NCI-H128 (cell line): ENCODE measurements around the gene TRHDE.

Source experiments
- DNase-seq: peaks from one replicate; lab custom pipeline; 2025; ENCODE audit not compliant: unreplicated experiment; lab: John Stamatoyannopoulos, UW

TRHDE gene

DNA sequence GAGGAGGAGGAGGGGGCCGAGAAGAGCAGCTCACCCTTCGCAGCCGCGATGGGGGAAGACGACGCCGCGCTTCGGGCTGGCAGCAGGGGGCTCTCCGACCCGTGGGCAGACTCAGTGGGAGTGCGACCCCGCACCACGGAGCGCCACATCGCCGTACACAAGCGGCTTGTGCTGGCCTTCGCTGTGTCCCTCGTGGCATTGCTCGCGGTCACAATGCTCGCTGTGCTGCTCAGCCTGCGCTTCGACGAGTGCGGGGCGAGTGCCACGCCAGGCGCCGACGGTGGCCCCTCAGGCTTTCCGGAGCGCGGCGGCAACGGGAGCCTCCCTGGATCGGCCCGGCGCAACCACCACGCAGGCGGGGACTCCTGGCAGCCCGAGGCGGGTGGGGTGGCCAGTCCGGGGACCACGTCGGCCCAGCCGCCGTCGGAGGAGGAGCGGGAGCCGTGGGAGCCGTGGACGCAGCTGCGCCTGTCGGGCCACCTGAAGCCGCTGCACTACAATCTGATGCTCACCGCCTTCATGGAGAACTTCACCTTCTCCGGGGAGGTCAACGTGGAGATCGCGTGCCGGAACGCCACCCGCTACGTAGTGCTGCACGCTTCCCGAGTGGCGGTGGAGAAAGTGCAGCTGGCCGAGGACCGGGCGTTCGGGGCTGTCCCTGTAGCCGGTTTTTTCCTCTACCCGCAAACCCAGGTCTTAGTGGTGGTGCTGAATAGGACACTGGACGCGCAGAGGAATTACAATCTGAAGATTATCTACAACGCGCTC, 745 bp downstream of the TRHDE start:
- DNase-seq: no peak

DNA sequence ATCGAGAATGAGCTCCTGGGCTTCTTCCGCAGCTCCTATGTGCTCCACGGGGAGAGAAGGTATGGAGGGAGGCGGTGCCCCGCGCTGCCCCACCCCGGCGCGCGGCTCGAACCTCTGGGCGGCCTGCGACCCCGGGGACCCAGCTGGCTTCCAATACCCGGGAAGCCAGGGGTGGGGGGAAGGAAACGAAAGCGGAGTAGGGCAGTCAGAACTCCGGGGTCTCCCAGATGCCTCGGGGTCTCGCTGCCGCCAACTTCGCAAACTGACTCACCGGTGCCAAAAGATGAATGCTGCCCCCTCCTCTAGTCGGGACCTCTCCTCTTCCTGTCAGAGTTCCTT, 1.3 kb downstream of the TRHDE start:
- no peak for DNase-seq

DNA sequence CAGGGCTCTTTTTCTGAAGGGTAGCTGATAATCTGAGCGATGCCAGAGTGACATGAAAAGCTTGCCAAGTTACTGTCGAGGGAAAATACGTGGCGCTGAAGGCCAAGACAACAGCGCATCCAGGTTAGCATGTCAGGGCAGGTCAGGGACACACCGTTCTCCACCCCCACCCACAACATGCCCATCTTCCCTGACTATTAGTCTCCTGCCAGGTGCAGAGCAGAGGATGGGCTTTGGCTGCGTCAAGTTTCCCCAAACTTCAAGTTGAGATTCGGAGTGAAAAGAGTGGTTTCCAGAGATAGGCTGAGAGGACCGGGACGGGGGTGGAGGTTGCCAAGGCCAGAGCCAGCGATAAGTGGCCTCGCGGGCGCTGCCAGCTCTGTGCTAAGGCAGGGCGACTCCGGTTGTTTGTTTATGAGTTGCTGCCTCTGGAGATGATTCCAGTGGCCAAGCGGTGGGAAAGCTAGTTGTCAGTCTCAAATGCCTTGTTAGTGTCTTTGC, 1.7 kb downstream of the TRHDE start:
- DNase-seq: no peak

- no peak for DNase-seq
These were observed 2.8 kb downstream of the TRHDE start for GRCh38 chr12:72274931-72275330.

DNA sequence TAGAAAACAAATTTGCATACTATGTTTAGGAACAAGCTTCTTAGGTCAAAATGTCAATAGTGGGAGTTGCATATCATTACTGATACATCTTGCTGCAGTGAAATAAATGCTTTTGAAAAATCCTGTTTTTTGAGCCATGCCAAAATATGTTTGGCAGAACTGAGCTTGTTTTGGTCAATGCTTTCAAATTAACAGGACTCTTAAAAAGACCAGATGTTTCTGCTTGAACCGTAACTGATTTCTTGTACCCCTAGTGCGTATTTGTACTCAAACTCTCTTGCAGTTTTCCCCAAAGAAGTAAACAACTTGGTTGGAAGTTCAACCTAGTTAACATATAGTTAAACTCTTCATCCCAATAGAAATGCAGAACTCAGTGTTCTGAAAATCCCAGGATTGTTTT, 3.4 kb downstream of the TRHDE start:
- no peak for DNase-seq

GRCh38 chr12:72276181-72276805, 4.1 kb downstream of the TRHDE start:
- no peak for DNase-seq

- DNase-seq: no peak
These were observed 5.2 kb downstream of the TRHDE start for GRCh38 chr12:72277415-72277814.

GRCh38 chr12:72278894-72279293, 6.7 kb downstream of the TRHDE start:
- no peak for DNase-seq

DNA sequence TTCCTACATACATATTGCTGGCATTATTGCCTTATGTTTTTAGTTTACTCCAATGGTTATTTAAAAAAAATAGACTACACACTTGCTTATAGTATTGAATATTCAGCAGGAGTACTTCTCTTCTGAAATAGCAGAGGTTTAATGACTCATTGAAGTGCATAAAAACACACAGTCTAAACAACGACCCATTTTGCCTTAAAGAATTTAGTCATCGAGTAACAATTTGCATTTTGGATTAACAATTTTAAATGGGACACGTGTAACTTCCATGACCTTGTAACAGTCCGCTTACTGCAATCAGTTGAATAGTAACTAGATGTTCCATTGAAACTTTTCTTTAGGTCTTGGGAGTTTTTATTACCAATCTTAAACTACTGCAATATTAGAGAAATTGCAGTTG, 9.0 kb downstream of the TRHDE start:
- DNase-seq: no peak

GRCh38 chr12:72282721-72283120, 10.6 kb downstream of the TRHDE start:
- DNase-seq: no peak

- no peak for DNase-seq
These were observed 13.7 kb downstream of the TRHDE start for GRCh38 chr12:72285861-72286260.

- no peak for DNase-seq
These were observed 14.4 kb downstream of the TRHDE start for GRCh38 chr12:72286526-72286925.

DNA sequence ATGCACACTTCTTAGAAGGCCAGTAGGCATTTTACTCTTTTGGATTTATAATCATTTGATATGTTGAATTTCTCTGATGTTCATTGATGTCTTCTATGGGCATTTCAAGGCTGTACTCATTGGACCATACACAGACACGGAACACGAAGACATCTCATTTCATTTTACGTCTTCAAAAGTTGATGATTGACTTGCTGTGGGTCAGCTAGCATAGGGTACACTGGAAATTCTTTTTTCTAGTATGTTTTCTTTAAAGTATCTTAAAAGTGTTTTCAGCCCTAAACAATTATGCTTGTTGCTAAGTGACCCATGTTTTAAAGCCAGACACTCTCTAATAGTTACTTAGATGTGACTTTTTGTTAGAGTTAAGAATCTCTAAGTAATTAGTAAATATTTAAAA, 16.3 kb downstream of the TRHDE start:
- DNase-seq: no peak

- no peak for DNase-seq
These were observed 16.7 kb downstream of the TRHDE start for GRCh38 chr12:72288911-72289310.

- DNase-seq: no peak
These were observed 17.5 kb downstream of the TRHDE start for GRCh38 chr12:72289633-72290032.

DNA sequence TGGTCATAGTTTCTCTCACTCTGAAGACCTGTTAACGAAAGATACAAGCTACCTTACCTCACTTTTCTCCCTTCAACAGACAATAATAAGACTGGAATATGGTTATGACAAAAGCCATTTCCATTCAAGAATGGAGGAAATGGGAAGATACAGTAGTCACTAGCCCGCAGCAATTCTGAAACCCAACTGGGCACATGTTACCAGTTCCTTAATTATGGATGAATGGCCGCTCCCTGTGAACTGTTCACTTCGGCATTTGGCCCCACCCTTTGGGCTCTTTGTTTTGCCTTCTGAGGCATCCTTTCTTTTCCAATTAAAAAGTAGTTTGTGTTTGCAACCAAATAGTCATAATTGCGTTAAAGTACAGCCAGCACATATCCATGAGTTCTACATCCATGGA, 19.0 kb downstream of the TRHDE start:
- no peak for DNase-seq

GRCh38 chr12:72293701-72294100, 21.5 kb downstream of the TRHDE start:
- no peak for DNase-seq

GRCh38 chr12:72295101-72295500, 22.9 kb downstream of the TRHDE start:
- no peak for DNase-seq

- DNase-seq: no peak
These were observed 23.6 kb downstream of the TRHDE start for GRCh38 chr12:72295744-72296143.

GRCh38 chr12:72296389-72296788, 24.2 kb downstream of the TRHDE start:
- no peak for DNase-seq

DNA sequence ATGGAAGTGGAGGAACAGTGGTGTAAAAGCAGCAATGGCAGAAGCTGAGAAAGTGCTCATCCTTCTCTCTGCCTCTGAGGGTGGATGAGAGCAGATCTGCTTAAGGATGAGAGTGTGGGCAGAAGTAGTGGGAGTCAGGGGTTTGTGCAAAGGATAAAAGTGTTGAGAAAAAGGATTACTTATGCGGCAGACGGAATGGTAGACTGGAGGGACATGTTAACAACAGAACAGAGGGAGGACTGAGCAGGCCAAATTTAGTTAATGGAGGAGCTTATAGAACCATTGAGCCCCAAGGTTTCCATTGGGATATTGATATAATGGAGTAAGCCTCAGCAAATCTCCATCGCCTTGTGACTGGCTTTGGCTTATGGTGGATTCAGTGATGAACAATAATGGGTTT, 25.5 kb downstream of the TRHDE start:
- no peak for DNase-seq

- no peak for DNase-seq
These were observed 28.6 kb downstream of the TRHDE start for GRCh38 chr12:72300728-72301127.

DNA sequence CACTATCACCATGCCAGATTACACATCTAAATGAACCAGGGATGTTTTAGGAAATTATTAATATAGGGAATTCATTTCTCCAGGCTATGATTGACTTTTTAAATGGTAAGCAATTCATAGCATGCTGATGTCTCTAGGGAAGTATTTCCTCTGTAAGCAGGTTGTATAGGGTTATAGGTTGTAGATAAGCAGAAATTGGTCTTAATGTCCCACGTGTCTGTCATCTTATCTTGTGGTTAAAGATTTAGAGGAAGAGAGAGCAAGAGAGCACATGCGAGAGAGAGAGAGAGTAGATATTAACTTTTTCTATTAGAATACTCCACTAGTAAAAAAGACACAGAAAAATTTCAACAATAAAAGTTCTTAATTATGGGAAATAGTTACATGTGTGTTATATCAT, 32.6 kb downstream of the TRHDE start:
- DNase-seq: no peak
